Activated CD4-positive, CD25-positive, alpha-beta regulatory T cell treated with anti-CD3 and anti-CD28 coated beads, Interleukin-2, amount 50 U/mL, for 16 hours (primary cell): ENCODE data around the gene GALNTL6.
"Not testable (repeated sequence)": the region's sequence is repeated elsewhere in the genome, so short reads cannot be mapped to it uniquely, and the experiment has no call there.

Experiments used
- DNase-seq: peaks from one replicate; pipeline ENCODE4 v3.0.0-alpha.2; 2020; ENCODE audit warnings: low read depth, low spot score

The GALNTL6 gene

GRCh38 chr4:172736046-172736445, 922.8 kb downstream of the GALNTL6 start:
- DNase-seq = no peak

GRCh38 chr4:172740434-172740833, 927.2 kb downstream of the GALNTL6 start:
- no peak for DNase-seq

DNA sequence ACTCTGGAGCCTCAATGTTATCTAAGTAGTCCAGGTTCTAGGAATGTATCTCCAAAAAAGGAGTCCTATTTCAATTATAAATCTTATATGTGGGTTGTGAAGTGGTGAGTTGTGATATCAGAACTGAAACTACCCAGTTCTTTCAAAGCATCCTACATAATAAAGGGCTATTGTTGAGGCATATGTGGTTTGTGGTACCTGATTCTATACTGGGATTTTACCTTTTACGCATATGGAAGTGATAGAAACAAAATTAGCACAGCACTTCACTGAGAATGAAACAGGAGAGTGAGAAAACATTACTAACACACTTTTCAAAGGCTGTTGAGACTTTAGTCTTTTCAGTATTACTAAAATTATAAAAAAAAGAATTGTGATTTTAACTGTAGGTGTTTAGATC, 937.7 kb downstream of the GALNTL6 start:
- no peak for DNase-seq

DNA sequence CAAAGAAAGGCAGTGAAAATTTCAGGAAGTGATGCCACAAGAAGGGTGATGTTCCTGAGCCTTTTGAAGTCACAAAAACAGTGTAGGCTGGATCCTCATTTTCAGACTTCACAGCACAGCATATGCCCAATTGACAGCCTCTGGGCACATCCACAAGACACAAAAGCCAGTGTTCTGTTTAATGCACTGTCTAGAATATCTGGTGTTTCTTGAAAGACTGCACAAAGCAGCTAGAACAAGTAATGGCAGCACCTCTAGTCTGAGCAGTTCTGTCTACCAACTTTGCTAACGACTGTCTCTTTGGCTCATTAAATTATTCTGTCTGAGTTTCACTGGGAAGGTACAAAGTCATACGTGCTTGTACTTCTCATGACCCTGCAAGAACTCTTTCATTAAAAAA, 938.3 kb downstream of the GALNTL6 start:
- DNase-seq = no peak

GRCh38 chr4:172758586-172759340, 945.6 kb downstream of the GALNTL6 start:
- no peak for DNase-seq

- DNase-seq = no peak
Measured at GRCh38 chr4:172760512-172760911, 947.3 kb downstream of the GALNTL6 start.

DNA sequence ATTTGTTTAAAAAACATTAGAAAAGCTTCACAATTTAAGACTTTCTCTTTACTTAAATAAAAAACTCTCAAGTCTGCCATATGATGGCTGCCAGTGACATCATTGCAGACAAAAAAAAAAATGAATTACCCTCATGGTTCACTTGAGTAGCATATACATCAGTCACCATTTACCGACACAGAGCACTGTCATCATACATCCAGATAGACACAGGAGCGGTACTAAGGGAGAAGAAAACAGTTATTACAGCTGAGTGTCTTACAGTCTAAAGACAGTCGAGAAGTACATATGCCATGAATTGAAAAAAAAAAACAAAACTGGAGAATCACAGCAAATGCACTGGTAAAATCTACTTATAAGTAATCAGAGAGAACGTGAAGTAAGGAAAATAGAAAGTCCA, 949.7 kb downstream of the GALNTL6 start:
- DNase-seq = no peak

DNA sequence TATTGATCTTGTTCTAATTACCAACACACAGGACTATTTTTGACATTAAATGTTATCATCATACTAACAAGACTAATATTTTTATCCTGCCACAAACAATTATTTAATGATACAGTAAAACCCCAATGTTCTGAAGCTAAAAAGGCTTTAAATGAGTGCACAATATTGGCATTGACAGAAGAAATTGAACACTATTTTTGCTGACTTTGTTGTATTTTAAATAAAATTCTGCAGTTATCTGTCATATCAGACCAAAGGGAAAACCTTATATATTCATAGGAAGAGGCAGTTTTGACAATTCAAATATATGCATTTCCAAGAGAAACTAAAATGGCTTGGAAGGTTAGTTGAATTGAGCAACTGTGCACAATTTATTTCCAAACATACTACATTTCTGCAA, 957.6 kb downstream of the GALNTL6 start:
- no peak for DNase-seq

GRCh38 chr4:172772781-172773180, 959.6 kb downstream of the GALNTL6 start:
- no peak for DNase-seq

- DNase-seq = no peak
Measured at GRCh38 chr4:172776203-172776861, 963.1 kb downstream of the GALNTL6 start.

GRCh38 chr4:172777729-172778431, 964.7 kb downstream of the GALNTL6 start:
- DNase-seq = no peak

- DNase-seq = no peak
Measured at GRCh38 chr4:172778583-172778982, 965.4 kb downstream of the GALNTL6 start.

DNA sequence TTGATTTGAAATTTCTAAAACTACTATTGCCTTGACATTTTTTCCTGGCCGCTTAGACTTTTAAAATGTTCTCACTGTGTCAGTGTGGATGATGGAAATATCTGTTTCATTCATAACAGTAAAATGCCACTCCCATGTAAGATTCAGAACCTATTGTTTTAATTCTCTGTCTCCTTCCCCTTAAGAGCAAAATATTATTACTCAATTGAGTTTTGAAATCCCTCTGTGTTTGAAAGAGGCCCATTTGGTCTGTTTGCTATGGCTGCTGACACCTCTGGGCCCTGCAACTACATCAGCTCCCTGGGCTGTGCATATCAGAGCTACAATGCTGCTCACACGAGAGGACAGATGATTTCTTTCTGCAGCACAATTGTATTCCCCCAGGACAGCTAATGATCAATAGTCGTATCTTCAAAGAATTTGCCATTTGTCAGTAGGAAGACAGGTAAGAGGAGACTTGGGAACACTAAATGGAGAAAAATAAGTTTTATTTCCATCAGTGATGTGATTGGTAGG, 967.4 kb downstream of the GALNTL6 start:
- no peak for DNase-seq

DNA sequence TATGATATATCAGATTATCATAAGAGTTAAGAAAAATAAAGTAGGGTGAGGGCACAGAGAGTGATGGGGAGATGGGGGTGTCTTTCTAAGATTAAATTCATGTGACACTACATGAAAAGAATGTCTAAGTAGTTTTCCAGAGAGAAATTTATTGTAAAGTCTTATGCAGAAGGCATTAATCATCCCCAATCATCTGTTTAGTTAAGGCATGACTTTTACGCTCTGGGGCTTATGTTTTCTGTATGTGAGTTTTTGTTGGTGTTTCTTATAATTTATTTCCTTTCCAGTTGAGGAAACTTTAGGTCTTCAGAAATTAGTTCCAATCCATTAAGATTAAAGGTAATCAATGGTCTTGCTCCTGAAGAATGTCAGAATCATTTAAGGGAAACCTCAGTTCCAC, 972.4 kb downstream of the GALNTL6 start:
- DNase-seq = no peak

DNA sequence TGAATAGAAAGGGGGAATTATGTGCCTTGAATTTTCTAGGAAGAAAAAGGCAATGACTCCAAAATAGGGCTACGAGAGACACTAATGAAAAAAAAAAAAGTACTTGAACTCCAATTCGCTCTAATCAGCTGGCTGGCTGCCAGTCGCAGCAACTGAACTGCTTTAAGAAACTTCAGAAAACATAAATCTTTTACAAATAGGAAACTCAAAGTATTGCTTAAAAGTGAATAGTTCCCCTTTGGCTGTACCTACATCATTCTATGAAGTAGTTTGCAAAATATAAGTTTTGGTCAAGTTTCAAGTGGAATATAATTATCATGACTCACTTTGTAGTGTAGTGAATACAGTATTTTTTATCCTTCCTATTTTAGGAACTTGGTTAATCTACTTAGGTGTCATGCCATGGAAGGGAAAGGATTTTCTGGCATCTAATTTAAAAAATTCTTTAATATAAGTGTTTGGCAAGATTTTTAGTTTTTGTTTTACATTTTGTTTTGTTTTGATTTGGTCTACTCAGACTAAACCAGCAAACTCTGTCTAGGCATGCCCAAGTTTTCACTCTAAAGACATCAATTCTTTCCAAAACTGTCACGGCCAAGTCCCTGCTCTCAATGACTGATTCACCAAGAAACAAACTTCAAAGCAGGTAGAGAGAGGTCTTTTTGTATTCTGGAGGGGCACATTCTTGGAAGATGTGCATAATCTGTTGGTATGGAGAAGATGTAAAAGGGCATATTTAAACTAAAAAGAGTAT, 973.0 kb downstream of the GALNTL6 start:
- no peak for DNase-seq

GRCh38 chr4:172787111-172787510, 973.9 kb downstream of the GALNTL6 start:
- no peak for DNase-seq

DNA sequence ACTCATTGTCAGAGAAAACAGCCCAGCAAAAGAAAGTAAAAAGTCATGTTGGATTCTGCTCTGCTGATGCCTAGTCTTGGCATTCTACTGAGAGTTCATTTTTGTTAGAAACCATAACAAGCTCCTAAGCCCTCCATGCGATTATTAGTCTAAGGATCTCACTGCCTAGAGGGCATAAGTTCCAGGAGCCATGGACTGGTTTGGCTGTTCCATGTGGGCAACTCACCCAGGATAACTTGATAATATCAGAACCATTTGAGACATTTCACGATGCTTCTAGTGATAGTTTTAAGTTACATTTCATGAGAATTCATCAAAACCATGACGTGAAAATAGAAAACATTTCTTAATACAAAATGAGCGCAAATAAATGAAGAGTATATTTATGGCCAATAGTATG, 978.6 kb downstream of the GALNTL6 start:
- DNase-seq = no peak

- DNase-seq = no peak
Measured at GRCh38 chr4:172793565-172794306, 980.5 kb downstream of the GALNTL6 start.

GRCh38 chr4:172794307-172794703, 981.1 kb downstream of the GALNTL6 start:
- DNase-seq = no peak

DNA sequence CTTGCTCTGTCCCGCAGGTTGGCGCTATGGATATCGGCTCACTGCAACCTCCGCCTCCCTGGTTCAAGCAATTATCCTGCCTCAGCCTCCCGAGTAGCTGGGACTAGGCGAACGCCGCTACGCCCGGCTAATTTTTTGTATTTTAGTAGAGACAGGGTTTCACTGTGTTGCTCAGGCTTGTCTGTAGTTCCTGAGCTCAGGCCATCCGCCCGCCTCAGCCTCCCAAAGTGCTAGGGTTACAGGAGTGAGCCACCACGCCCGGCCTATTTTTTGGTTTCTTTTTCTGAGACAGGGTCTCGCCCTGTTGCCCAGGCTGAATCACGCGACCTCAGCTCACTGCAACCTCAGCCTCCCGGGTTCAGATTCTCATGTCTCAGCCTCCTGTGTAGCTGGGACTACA, 984.1 kb downstream of the GALNTL6 start:
- DNase-seq = not testable (repeated sequence)

GRCh38 chr4:172802032-172802431, 988.8 kb downstream of the GALNTL6 start:
- no peak for DNase-seq
